GM12878 (cell line): ENCODE data around the gene NAALADL2.

Experiments used
- CTCF ChIP-seq, 3 experiments: IDR thresholded peaks in 2 of 3; conservative IDR thresholded peaks in 1 of 3; 2 replicates each; pipeline ENCODE4 v1.5.1; 2011; ENCODE audit warnings: low read depth in 3 of 3, low read length in 3 of 3, mild to moderate bottlenecking in 3 of 3, control low read depth in 2 of 3, moderate library complexity in 2 of 3, inconsistent platforms in 1 of 3, mixed read lengths in 1 of 3; ENCODE audit not compliant: control insufficient read depth in 2 of 3, insufficient read depth in 1 of 3; ENCODE audit errors: extremely low read depth in 1 of 3
- ESRRA ChIP-seq: IDR thresholded peaks from 2 replicates; pipeline ENCODE4 v1.6.1; 2012; ENCODE audit warnings: mild to moderate bottlenecking, low read length, improper control_type of control experiment
- KDM1A ChIP-seq: fragments of 200-600 bp; sonication (generic); IDR thresholded peaks from 2 replicates; pipeline ENCODE4 v1.6.1; 2016; ENCODE audit warnings: borderline replicate concordance
- NFYB ChIP-seq: IDR thresholded peaks from 2 replicates; pipeline ENCODE4 v1.6.1; 2011; ENCODE audit warnings: low read depth, mild to moderate bottlenecking, low read length, improper control_type of control experiment, moderate library complexity; ENCODE audit not compliant: insufficient read depth
- RAD21 ChIP-seq: IDR thresholded peaks from 2 replicates; pipeline ENCODE4 v1.6.1; 2011; ENCODE audit warnings: mild to moderate bottlenecking, low read depth, low read length, moderate library complexity; ENCODE audit not compliant: insufficient read depth
- SIN3A ChIP-seq: IDR thresholded peaks from 2 replicates; pipeline ENCODE4 v1.6.1; 2012; ENCODE audit warnings: low read depth, low read length, improper control_type of control experiment
- TAF1 ChIP-seq: IDR thresholded peaks from 2 replicates; pipeline ENCODE4 v1.6.1; 2011; ENCODE audit warnings: mild to moderate bottlenecking, low read depth, low read length, borderline replicate concordance
- TCF7 ChIP-seq: IDR thresholded peaks from 2 replicates; pipeline ENCODE4 v1.6.1; 2014; ENCODE audit warnings: antibody characterized with exemption, borderline replicate concordance
- YBX1 ChIP-seq: fragments of 450-650 bp; IDR thresholded peaks from 2 replicates; pipeline ENCODE4 v1.6.1; 2016; ENCODE audit warnings: antibody characterized with exemption
- ZNF274 ChIP-seq: IDR thresholded peaks from one replicate; pipeline ENCODE4 v1.8.0; 2011; ENCODE audit not compliant: insufficient read length, insufficient read depth

GRCh38 chr3:175155172-175155571 is 296.0 kb downstream of the NAALADL2 start:
- no peak for TF ChIP-seq RAD21
- TF ChIP-seq NFYB, result no peak
- TF ChIP-seq SIN3A, result no peak
- TF ChIP-seq ESRRA, result no peak
- TF ChIP-seq ZNF274, result no peak
- no peak for TF ChIP-seq CTCF (IDR thresholded peaks at IDR 0.05 in 2 of 3, conservative IDR thresholded peaks at IDR 0.05 in 1 of 3; ENCODE audit: control insufficient read depth in 2 of 3, extremely low read depth in 1 of 3, insufficient read depth in 1 of 3, low read depth in 3 of 3, low read length in 3 of 3)
- no peak for TF ChIP-seq TCF7
- no peak for TF ChIP-seq KDM1A
- TF ChIP-seq YBX1, result no peak
- no peak for TF ChIP-seq TAF1
